Tibial nerve (tissue), 4 donors: Measurements from ENCODE around the gene RFX1. TPM values are rescaled to one million over a fixed set of nuclear protein-coding genes. Genes with fewer than 3 reads are reported as not detected.

Experiments
- DNase-seq, 2 donors: peaks; one replicate each; pipeline ENCODE4 v3.0.0-alpha.2; 2019; ENCODE audit warnings: low spot score in 2 of 2
- H3K27ac ChIP-seq, 4 donors: fragments of 200-600 bp; sonication (generic) in 3 of 4; one replicate each; pipeline ENCODE4 v1.5.1; 2017 to 2019; ENCODE audit warnings: mild to moderate bottlenecking in 1 of 4
- H3K27me3 ChIP-seq, 2 donors: fragments of 200-600 bp; sonication (generic) in 1 of 2; one replicate each; pipeline versions ENCODE4 v1.5.1 to v1.6.0; 2017 to 2019
- H3K36me3 ChIP-seq, 3 donors: fragments of 200-600 bp; sonication (generic); one replicate each; pipeline ENCODE4 v1.5.1; 2018 to 2019
- H3K4me1 ChIP-seq, 4 donors: fragments of 200-600 bp; sonication (generic) in 3 of 4; one replicate each; pipeline ENCODE4 v1.5.1; 2017 to 2019
- H3K4me3 ChIP-seq, 4 donors: fragments of 200-600 bp; sonication (generic) in 3 of 4; one replicate each; pipeline ENCODE4 v1.5.1; 2017 to 2019; ENCODE audit warnings: mild to moderate bottlenecking in 1 of 4, moderate library complexity in 1 of 4
- H3K9me3 ChIP-seq, 4 donors: fragments of 200-600 bp; sonication (generic) in 3 of 4; one replicate each; pipeline ENCODE4 v1.5.1; 2017 to 2019
- CTCF ChIP-seq, 5 experiments: fragments of 200-600 bp in 3 of 5; fragments of 450-650 bp in 2 of 5; sonication (generic) in 3 of 5; IDR thresholded peaks; one replicate each; pipeline ENCODE4 v1.5.1; 2016 to 2019; ENCODE audit warnings: antibody characterized with exemption in 5 of 5, mild to moderate bottlenecking in 3 of 5, moderate library complexity in 2 of 5
- EP300 ChIP-seq, 2 donors: sonication (generic); formaldehyde crosslinking; IDR thresholded peaks; one replicate each; pipeline ENCODE4 v1.6.1; 2017; ENCODE audit warnings: antibody characterized with exemption in 2 of 2, mild to moderate bottlenecking in 1 of 2
- POLR2A ChIP-seq, 2 donors: fragments of 450-650 bp; IDR thresholded peaks; one replicate each; pipeline ENCODE4 v1.6.1; 2017; ENCODE audit warnings: antibody characterized with exemption in 2 of 2, mild to moderate bottlenecking in 2 of 2, moderate library complexity in 2 of 2
- WGBS, 2 donors: methylation state at CpG; one replicate each; pipeline ENCODE4 v1.1.5; 2018; 5-methylcytosine and 5-hydroxymethylcytosine counted together
- total RNA-seq, 4 donors: library from RNA; depleted of rRNA; stranded (reverse); fragments of >200 nt; gene quantifications; one replicate each; pipeline ENCODE4 v1.1.0, GENCODE V29; 2016

RFX1 gene
- total RNA-seq, 4 donors from 2014 or later, result 3.1 to 8.4 (median 6.0) TPM

- TF ChIP-seq CTCF (IDR thresholded peaks at IDR 0.05) (no peak), POLR2A (IDR thresholded peaks at IDR 0.05) (no peak), EP300 (IDR thresholded peaks at IDR 0.05) (no peak)
Measured at GRCh38 chr19:13981988-13982501, 24.1 kb downstream of the RFX1 start.

GRCh38 chr19:13981467-13981866 is 24.7 kb downstream of the RFX1 start:
- no peaks in the 10 kb centered on the region for H3K9me3 ChIP-seq
- H3K4me3 ChIP-seq, result no peak overlapping the region
- H3K36me3 ChIP-seq, result peaks cover 0 to 51% (median 0%) of the 10 kb centered on the region in 3 donors
- TF ChIP-seq POLR2A (IDR thresholded peaks at IDR 0.05), result no peak
- no peak for TF ChIP-seq EP300 (IDR thresholded peaks at IDR 0.05)
- no peak for TF ChIP-seq CTCF (IDR thresholded peaks at IDR 0.05)
- H3K4me1 ChIP-seq, result peaks cover 0 to 41% (median 21%) of the 10 kb centered on the region in 4 donors
- peak overlapping the region in 1 of 4 donors; percentile 34 for H3K27ac ChIP-seq
- DNase-seq, result no peak
- WGBS, 2 donors, result 79 to 80% methylated on average over 9 of the region's 9 CpGs
- H3K27me3 ChIP-seq, result no peaks in the 10 kb centered on the region

More at GRCh38 chr19:13981988-13982501, 24.1 kb downstream of the RFX1 start:
- peaks cover 0 to 47% (median 0%) of the 10 kb centered on the region in 3 donors for H3K36me3 ChIP-seq
- H3K4me1 ChIP-seq, result peaks cover 0 to 46% (median 26%) of the 10 kb centered on the region in 4 donors
- no peaks in the 10 kb centered on the region for H3K9me3 ChIP-seq
- no peak for DNase-seq
- no peak overlapping the region for H3K4me3 ChIP-seq
- 93 to 95% methylated on average over 17 of the region's 17 CpGs for WGBS, 2 donors
- H3K27me3 ChIP-seq, result no peaks in the 10 kb centered on the region
- peak overlapping the region in 1 of 4 donors; percentile 34 for H3K27ac ChIP-seq

- Histone ChIP-seq H3K27me3 (no peaks in the 10 kb centered on the region), H3K36me3 (peaks cover 0 to 55% (median 0%) of the 10 kb centered on the region in 3 donors), H3K4me1 (peaks cover 0 to 37% (median 19%) of the 10 kb centered on the region in 4 donors), H3K27ac (no peak overlapping the region), H3K4me3 (no peak overlapping the region), H3K9me3 (no peaks in the 10 kb centered on the region)
- no peak for DNase-seq
- TF ChIP-seq POLR2A (IDR thresholded peaks at IDR 0.05), result no peak
- TF ChIP-seq EP300 (IDR thresholded peaks at IDR 0.05), result no peak
- no peak for TF ChIP-seq CTCF (IDR thresholded peaks at IDR 0.05)
- 96 to 98% methylated on average over 5 of the region's 5 CpGs for WGBS, 2 donors
Measured at GRCh38 chr19:13981021-13981420, 25.1 kb downstream of the RFX1 start.

- TF ChIP-seq EP300 (IDR thresholded peaks at IDR 0.05), result no peak
- no peak for TF ChIP-seq CTCF (IDR thresholded peaks at IDR 0.05)
- no peak for TF ChIP-seq POLR2A (IDR thresholded peaks at IDR 0.05)
- H3K27ac ChIP-seq, result no peak overlapping the region
- no peak overlapping the region for H3K4me3 ChIP-seq
- no peak for DNase-seq
- no peaks in the 10 kb centered on the region for H3K27me3 ChIP-seq
- H3K9me3 ChIP-seq, result no peaks in the 10 kb centered on the region
- 90 to 92% methylated on average over 9 to 12 of the region's 15 CpGs for WGBS, 2 donors
- H3K4me1 ChIP-seq, result peaks cover 0 to 30% (median 15%) of the 10 kb centered on the region in 4 donors
- H3K36me3 ChIP-seq, result peaks cover 0 to 60% (median 0%) of the 10 kb centered on the region in 3 donors
Measured at GRCh38 chr19:13980340-13980739, 25.8 kb downstream of the RFX1 start.

- no peaks in the 10 kb centered on the region for H3K27me3 ChIP-seq
- peaks cover 0 to 26% (median 14%) of the 10 kb centered on the region in 4 donors for H3K4me1 ChIP-seq
- TF ChIP-seq CTCF (IDR thresholded peaks at IDR 0.05), result no peak
- no peak for TF ChIP-seq POLR2A (IDR thresholded peaks at IDR 0.05)
- H3K4me3 ChIP-seq, result peak overlapping the region in 1 of 4 donors; percentile 59
- H3K36me3 ChIP-seq, result peaks cover 0 to 65% (median 0%) of the 10 kb centered on the region in 3 donors
- no peak for DNase-seq
- H3K27ac ChIP-seq, result peak overlapping the region in 2 of 4 donors; percentile 69 to 81
- 75 to 82% methylated on average over 10 to 12 of the region's 12 CpGs for WGBS, 2 donors
- H3K9me3 ChIP-seq, result no peaks in the 10 kb centered on the region
Measured at GRCh38 chr19:13979686-13980085, 26.4 kb downstream of the RFX1 start.
